ENCODE results near the gene FILIP1L. TPM values are rescaled to one million over a fixed set of nuclear protein-coding genes. Genes with fewer than 3 reads are reported as not detected.

The FILIP1L gene
- total RNA-seq (100 to 1,000 TPM in 3 of 4 donors, 10 to 100 TPM in 1; 78.5 to 274 (median 138) TPM), polyA plus RNA-seq (10 to 100 TPM in 2 of 3 donors, 1 to 10 TPM in 1; 9.2 to 28.0 (median 15.5) TPM)
- long read RNA-seq, donor 1, full-length matches to known transcripts, result 40 of 62 reads
- long read RNA-seq, donor 1, partial matches to known transcripts, result 6 of 62 reads
- long read RNA-seq, donor 1, other reads (novel, unspliced or antisense), result 16 of 62 reads
- long read RNA-seq, donor 2, full-length matches to known transcripts, result 29 of 49 reads
- long read RNA-seq, donor 2, partial matches to known transcripts, result 1 of 49 reads
- long read RNA-seq, donor 2, other reads (novel, unspliced or antisense), result 19 of 49 reads

- Histone ChIP-seq H3K27ac (peak within 1 kb of the TSS; percentile 90), H3K9me3 (no peaks in the 10 kb centered on the region), H3K27me3 (ENCODE audit: insufficient read depth in 3 of 3, low read length in 2 of 3) (no peaks in the 10 kb centered on the region), H3K4me3 (peak within 1 kb of the TSS; percentile 71), H3K4me1 (peaks cover 6% of the 10 kb centered on the region), H3K36me3 (ENCODE audit: insufficient read depth in 1 of 2, low read depth in 1 of 2) (no peaks in the 10 kb centered on the region)
- TF ChIP-seq CTCF (IDR thresholded peaks at IDR 0.05), result no peak
- intact Hi-C loops (cut with DNase I), result loop anchor here in 1 of 2 donors (5.0 kb wide), 2 partner anchors 43 to 138 kb away; no protein-coding TSS in a partner anchor
- 24 to 34% (median 28%) methylated on average over 7 of the region's 7 CpGs for WGBS, 3 donors
- ATAC-seq (peak; percentile 82 to 91 (median 88)), DNase-seq (peak; percentile 39 to 82)
These were observed at the start of gene FILIP1L for GRCh38 chr3:100114413-100115030. Gene FILIP1L (minus strand): TSS chr3:100114501.

- Histone ChIP-seq H3K9me3 (no peaks in the 10 kb centered on the region), H3K4me1 (peaks cover 69% of the 10 kb centered on the region), H3K4me3 (no peak overlapping the region), H3K27me3 (ENCODE audit: insufficient read depth in 3 of 3, low read length in 2 of 3) (no peaks in the 10 kb centered on the region), H3K36me3 (ENCODE audit: insufficient read depth in 1 of 2, low read depth in 1 of 2) (no peaks in the 10 kb centered on the region), H3K27ac (peak overlapping the region; percentile 63)
- ATAC-seq (peak in 1 of 4 donors; percentile 35), DNase-seq (no peak)
- intact Hi-C loops (cut with DNase I), result no loop called here
- WGBS, 3 donors, result 11 to 17% (median 14%) methylated on average over 2 of the region's 2 CpGs
- no peak for TF ChIP-seq CTCF (IDR thresholded peaks at IDR 0.05)
These were observed 49.5 kb upstream of the FILIP1L start for GRCh38 chr3:100163787-100164186.

GRCh38 chr3:100160521-100160920 is 46.2 kb upstream of the FILIP1L start:
- WGBS, 3 donors, result 32 to 64% (median 41%) methylated on average over 2 of the region's 2 CpGs
- H3K4me3 ChIP-seq, result peak overlapping the region; percentile 37
- peaks cover 63% of the 10 kb centered on the region for H3K4me1 ChIP-seq
- H3K36me3 ChIP-seq (ENCODE audit: insufficient read depth in 1 of 2, low read depth in 1 of 2), result no peaks in the 10 kb centered on the region
- peaks cover 5% of the 10 kb centered on the region for H3K9me3 ChIP-seq
- no peaks in the 10 kb centered on the region for H3K27me3 ChIP-seq (ENCODE audit: insufficient read depth in 3 of 3, low read length in 2 of 3)
- TF ChIP-seq CTCF (IDR thresholded peaks at IDR 0.05), result no peak
- peak overlapping the region; percentile 84 for H3K27ac ChIP-seq
- DNase-seq (no peak), ATAC-seq (peak in 1 of 4 donors; percentile 34)
- intact Hi-C loops (cut with DNase I), result loop anchor here in 1 of 2 donors (2.0 kb wide), 1 partner anchor 96 kb away; no protein-coding TSS in a partner anchor

GRCh38 chr3:100159331-100160153 is 45.2 kb upstream of the FILIP1L start:
- Histone ChIP-seq H3K4me1 (peaks cover 55% of the 10 kb centered on the region), H3K4me3 (peak overlapping the region; percentile 37), H3K9me3 (peaks cover 12% of the 10 kb centered on the region), H3K27me3 (ENCODE audit: insufficient read depth in 3 of 3, low read length in 2 of 3) (no peaks in the 10 kb centered on the region), H3K27ac (peak overlapping the region; percentile 84), H3K36me3 (ENCODE audit: insufficient read depth in 1 of 2, low read depth in 1 of 2) (no peaks in the 10 kb centered on the region)
- no peak for DNase-seq
- intact Hi-C loops (cut with DNase I), result loop anchor here (2.0 to 5.0 kb wide), 3 partner anchors 47 to 97 kb away; partner anchors contain the start of gene FILIP1L (in 1 of the 2)
- 8 to 28% (median 18%) methylated on average over 4 of the region's 4 CpGs for WGBS, 3 donors
- peak in 2 of 4 donors; percentile 26 to 30 for ATAC-seq
- TF ChIP-seq CTCF (IDR thresholded peaks at IDR 0.05), result no peak
